GM18520 (cell line): ENCODE data around the gene TTLL11.

Source experiments
- ATAC-seq: cut with Tn5 transposase; IDR thresholded peaks from one replicate; pipeline ENCODE4 v1.9.1; 2021; ENCODE audit not compliant: unreplicated experiment

Gene TTLL11

GRCh38 chr9:121780177-121781040 is 312.7 kb downstream of the TTLL11 start:
- no peak for ATAC-seq

- ATAC-seq: no peak
Observed at GRCh38 chr9:121779381-121780117, 313.6 kb downstream of the TTLL11 start.

- ATAC-seq: no peak
Observed at GRCh38 chr9:121778252-121779225, 314.6 kb downstream of the TTLL11 start.

GRCh38 chr9:121776739-121777637 is 316.1 kb downstream of the TTLL11 start:
- no peak for ATAC-seq

GRCh38 chr9:121776001-121776738 is 316.9 kb downstream of the TTLL11 start:
- ATAC-seq: no peak

GRCh38 chr9:121774715-121775613 is 318.1 kb downstream of the TTLL11 start:
- no peak for ATAC-seq

- no peak for ATAC-seq
Observed at GRCh38 chr9:121773954-121774714, 319.0 kb downstream of the TTLL11 start.

GRCh38 chr9:121773286-121773953 is 319.7 kb downstream of the TTLL11 start:
- no peak for ATAC-seq

GRCh38 chr9:121772600-121773285 is 320.4 kb downstream of the TTLL11 start:
- ATAC-seq: no peak
